GM21423 (cell line): Measurements from ENCODE around the gene LCP1.

ENCODE experiments used
- ATAC-seq: cut with Tn5 transposase; IDR thresholded peaks from one replicate; pipeline ENCODE4 v1.9.1; 2021; ENCODE audit warnings: mild to moderate bottlenecking, moderate library complexity; ENCODE audit not compliant: unreplicated experiment

LCP1 gene

DNA sequence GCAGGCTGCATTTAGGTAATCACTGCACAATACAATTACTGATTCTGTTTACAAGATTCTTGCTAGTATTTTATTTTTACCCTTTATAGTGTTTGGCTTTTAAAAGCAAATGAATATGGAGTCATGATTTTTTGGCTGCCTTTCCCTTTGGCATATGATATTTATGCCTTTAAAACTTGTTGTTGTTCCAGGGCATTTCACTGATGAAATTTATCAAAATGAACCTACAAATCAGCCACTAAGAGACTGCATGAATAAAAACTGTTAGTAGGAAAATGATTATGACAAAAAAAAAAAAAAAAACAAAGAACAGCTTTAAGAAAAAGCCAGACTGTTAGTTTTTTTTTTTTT is 79.7 kb downstream of the LCP1 start:
- ATAC-seq = no peak

DNA sequence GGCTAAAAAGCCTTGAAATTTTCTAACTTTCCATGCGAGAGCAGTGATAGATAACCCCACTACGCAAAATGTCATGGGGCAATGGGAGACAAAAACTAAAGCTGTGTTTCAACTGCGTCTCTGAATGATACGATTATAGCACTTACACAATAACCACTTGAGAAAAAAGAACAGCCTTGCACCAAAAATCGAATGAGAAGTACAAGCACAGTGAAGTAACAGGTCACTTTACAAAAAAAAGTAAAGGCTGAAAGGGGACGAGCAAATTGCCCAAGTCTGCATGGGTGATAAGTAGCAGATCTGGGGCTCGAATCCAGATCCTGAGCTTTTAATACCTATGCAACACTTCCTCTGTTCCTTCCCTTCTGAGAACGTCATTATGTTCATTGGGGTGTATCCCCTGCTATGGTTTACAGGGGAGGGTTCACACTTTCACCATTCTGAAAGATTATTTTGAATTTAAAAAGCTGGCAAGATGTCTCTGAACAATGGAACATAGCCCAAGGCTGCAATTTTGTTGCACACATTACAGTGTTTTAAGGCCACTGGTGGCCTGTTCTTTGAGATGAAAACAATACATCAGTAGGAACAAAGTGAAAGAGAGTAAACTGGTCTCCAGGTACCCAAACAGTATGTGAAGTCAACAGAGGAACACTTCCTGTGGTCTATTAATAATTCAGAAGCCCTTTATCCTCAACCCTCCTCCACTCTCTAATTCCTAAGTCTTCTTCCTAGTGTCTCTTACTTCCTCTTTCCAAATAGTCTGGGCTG is 80.3 kb downstream of the LCP1 start:
- no peak for ATAC-seq

DNA sequence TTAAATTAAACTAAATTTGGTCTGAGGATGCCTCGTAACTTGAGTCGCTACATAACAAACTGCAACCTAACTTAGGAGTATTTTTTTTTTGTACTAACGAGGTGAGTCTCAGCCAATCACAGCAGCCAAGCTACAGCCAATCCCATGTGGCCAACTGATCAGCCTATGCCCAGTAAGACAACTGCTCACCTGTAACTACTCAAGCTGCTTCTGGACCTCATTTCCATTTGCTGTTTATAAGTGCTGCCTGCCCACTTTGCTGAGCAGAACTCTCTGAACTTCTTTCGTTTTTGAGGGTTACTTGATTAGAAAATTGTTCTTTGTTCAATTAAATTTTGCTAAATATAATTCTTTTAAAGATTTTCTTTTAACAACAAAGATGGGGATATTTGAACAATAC is 81.0 kb downstream of the LCP1 start:
- ATAC-seq = no peak

DNA sequence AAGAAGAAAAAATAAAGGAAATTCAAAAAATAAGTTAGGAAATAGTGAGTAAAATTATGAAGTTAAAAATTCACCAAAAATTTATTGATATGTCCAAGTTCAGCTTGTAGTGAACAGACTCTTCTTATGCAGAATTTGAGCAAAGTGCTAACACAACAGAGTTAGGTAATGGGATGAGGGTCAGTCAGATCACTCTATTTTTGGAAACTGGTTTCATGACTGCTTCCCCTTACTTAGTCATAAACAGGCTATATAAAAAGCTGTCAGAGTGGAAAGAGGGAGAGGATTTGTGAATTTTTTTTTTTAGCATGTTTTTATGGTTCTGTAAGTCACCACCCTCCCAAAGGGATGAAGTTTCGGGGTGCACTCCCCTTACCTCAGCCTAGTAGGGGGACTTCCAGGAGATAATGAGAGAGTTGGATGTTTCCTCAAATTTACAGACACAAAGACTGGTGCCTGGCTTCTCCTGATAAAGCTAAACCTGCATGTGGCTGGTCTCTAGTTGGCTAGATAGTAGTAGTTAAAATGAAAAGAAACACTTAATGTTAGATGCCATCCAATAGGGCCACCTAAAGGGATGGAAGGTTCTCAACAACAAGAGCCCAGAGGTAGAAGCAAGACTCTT is 81.7 kb downstream of the LCP1 start:
- ATAC-seq = no peak

DNA sequence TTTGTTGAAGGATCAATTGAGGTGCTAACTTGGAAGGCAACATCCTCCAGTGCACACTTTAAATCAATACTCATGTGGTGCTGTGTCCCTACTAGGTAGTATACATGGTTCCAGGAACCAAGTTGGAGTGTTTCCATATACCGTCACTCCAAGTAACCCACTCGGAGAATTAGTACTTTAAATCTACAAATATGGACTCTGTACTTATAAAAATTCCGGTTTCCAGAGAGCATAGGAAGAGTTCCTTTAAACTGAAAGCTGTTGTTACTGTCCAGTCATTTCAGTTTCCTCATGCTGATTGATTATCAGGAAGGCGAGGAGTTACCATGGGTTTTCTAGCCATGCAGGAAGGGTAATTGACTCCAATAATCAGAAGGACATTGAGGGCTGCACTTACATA is 84.3 kb downstream of the LCP1 start:
- no peak for ATAC-seq

DNA sequence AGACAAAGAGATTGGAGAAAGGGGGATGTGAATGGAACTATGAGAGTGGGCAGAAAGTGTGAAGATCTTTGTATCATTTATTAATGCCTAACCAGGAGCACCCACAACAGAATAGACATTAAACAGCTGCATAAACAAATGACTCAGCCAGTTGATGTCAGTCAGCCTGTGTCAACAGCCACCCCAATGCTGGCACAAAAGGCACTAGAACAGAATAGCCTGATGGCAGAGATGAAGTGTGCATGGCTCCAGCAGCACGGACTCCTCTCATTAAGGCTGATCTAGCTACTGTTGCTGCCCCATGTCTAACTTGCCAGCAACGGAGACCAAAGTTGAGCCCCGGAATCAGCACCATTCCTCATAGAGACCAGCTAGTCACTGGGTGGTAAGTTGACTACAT is 85.0 kb downstream of the LCP1 start:
- no peak for ATAC-seq

DNA sequence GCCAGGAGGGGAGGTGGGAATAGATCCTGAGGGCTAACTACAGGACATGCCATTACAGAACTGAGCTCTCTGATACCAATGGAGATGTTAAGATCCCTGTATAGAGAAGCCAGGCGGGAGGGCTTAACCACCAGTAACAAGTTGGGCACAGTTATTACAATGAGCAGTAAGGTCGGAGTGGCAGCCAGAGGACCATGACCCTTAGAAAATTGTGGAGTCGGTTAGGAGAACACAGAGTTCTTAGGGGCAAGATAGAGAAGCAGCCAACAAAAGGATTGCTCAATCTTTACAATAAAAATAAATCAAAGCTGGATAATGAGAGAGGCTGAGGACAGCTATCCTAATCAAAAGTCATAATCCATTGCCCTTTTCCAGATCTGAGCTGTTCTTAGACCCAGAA is 87.5 kb downstream of the LCP1 start:
- ATAC-seq = no peak

DNA sequence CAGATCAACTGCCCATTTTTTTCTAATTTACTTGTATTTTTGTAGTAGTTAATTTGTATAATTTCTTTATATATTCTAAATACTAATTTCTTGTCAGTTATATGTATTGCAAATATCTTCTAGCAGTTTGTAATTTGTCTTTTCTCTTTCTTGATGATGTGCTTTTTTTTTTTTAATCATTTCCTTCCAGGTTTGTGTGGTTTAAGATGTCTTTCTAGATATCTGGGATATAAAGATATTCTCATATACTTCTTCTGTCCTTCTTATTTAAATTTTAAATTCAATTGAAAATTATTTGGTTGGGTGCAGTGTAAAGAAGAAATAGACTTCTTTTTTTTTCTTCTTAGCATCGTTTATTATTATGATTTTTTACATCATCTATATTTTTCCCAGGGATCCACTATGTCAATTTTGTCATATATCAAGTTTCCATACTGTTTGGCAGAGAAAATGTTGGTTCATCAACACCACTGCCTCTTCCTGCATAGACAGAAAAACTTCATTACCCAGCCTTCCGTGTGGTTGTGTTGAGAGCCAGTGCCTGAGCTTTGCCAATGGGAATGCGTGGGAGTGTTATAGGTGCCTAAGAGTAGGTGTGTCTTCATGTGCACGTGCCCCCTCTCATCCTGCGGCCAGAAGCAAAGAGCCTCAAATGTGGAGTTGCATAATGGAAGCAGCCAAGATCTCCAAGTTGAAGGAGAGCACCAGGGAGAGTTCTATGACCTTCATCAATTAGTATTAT is 93.0 kb downstream of the LCP1 start:
- ATAC-seq = no peak

DNA sequence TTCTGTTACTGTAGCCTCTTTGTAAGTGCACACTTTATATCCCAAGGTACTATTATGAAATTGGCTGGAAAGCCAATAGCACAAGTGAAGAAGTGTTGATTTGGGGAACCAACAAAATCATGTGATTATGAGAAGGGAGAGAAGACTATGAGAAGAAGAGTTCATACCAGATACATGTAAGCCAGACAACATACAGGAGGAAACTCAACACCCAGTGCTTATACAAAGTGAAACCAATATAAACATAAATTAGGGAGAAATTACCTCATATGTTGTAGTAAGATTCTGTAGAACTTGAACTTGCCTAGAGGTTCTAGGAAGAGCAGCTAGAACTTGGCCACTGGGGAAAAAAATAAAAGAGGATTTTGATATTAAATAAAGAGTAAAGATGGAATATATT is 94.5 kb downstream of the LCP1 start:
- ATAC-seq = no peak

DNA sequence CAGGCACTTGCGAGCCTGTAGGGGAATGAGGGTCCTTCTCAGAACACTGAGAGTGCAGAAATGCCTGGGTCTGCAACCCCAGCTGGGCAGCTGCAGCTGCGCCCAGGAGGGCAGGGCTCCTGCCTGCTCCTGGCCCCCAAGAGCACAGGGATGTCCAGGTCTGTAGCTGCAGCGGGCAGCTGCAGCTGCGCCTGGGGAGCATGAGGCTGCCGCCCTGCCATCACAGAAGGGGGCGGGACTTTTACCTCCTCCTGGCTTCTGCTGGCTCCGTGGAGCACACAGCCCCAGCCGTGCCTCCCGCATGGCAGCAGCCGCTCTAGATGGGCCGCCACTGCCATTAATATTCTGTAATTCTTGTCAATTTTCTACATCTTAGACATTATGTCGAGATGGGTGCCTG is 95.0 kb downstream of the LCP1 start:
- ATAC-seq = no peak

DNA sequence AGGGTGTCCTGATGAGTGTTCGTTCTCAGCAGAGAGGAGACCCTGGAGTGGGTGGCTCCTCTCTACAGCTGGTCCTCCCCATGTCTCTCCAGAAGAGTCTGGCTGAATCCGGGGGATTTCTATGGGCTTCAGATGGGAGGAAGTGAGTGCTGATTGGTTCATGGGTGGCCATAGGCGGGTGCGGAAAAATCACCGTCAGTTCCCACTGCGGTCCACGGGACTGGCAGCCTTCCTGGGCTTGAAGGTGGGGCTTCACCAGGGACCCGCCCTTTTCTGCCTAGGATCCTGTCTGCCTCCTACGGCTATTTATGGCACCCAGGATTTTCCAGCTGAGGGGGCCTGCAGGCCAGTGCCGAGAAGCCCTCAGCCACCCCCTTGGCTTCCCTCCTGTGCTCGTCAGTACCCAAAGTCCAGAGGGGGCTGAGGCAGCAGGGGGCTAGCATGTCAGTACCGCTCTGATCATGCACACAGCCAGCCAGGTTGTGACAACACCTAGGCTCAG is 95.5 kb downstream of the LCP1 start:
- ATAC-seq = no peak

DNA sequence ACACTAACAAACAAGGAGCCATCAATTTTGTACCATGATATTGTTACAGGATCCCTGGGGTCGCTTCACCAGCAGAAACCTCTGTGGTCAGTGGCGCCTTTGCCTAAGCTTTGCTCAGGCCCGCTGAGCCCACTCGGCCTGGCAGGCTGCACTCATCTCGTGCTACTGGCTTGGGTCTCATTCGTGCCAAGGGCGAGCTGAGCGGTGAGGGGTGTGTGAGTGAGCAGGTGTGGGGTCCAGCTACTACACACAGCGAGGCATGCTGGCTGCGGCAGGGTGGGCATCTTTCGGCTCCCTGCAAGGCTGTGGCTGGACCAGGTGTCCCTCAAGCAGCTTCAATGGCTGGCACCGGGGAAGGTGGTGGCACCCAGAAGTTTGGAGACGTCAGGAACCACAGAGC is 96.2 kb downstream of the LCP1 start:
- no peak for ATAC-seq

DNA sequence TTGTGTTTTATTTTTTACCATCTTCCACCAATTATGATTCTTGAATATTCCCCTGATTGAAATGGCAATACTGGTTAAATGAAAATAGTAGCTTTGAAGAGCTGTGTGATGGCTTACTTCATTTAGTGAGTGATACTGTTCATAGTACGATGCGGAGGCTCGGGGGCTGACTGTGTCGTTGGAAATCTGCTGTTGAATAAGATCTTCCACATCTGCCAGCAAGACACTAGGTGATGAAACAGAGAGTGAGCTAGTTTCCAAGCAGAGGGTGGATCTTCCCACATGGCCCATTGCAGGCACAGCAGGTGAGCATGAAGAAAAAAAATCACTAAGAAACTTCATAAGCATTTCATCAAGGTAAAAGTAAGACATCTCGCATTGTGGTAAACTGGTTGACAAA is 99.7 kb downstream of the LCP1 start:
- ATAC-seq = no peak

DNA sequence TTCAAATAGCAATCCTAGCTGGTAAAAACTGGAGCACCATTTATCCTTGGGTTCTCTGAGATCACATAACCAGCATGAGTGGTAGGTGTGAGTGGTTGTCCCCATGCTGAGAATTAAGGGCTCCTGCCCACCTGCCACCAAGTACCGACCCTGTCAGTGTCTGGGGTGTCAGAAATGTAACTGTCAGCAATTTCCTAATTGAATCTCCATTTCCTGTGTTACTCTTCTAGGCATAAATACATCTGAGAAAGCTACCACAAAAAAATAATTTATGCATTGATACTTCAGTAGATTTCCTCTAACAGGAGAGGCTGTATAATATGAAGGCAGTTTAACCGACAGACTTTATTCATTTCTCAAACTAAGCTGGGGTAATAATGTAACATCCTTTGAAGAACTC is 102.2 kb downstream of the LCP1 start:
- ATAC-seq = no peak

DNA sequence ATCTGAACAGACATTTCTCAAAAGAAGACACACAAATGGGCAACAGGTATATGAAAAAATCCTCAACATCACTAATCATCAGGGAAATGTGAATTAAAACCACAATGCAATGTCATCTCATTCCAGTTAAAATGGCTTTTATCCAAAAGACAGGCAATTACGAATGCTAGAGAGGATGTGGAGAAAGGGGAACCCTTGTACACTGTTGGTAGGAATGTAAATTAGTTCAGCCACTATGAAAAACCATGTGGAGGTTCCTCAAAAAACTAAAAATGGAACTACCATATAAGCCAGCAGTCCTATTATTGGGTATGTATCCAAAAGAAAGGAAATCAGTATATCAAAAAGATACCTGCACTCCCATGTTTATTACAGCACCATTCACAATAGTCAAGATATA is 104.7 kb downstream of the LCP1 start:
- no peak for ATAC-seq

DNA sequence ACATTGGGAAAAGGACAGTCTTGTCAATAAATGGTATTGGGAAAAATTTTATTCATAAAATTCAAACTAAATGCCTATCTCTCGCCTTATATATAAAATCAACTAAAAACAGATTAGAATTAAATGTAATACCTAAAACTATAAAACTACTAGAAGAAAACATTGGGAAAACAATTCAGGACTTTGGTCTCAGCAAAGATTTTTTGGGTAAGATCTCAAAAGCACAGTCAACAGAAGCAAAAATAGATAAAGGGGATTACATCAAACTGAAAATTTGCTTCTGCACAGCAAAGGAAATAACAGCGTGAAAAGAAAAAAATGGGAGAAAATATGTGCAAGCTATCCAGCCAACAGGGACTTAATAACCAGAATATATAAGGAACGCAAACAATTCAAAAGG is 105.2 kb downstream of the LCP1 start:
- ATAC-seq = no peak
